Measurements from ENCODE around the gene WDR19. TPM values are rescaled to one million over a fixed set of nuclear protein-coding genes. Genes with fewer than 3 reads are reported as not detected.

The WDR19 gene
- total and polyA plus RNA-seq, 2 of the 4 experiments (the other 2 are of a cell fraction) = 16.0 to 22.6 TPM

DNA sequence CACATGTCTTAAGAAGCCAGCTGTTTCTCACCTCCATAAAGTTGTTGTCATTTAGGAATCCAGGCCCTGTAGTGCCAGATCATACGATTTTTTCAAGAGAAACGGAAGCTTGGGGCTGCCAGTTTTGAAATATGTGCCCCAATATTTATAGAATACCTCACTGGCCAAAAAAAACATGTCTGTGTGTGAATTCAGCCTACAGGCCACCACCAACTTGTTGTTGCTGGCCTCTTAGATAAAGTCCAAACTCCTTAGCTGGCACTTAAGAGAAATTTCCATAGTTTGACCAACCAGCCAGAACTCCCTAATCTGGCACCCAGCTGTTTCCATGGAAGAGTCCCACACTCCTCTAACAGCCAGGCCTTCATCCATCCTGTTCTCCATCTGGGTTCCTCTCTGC is 74.1 kb downstream of the WDR19 start:
- peak overlapping the region; percentile 64 for H2BK20ac ChIP-seq (ENCODE audit: low read depth, low read length)
- H2BK15ac ChIP-seq (ENCODE audit: low read depth, low read length) = peak overlapping the region; percentile 89; the same call in 2 of the 3 replicates
- H3K4me3 ChIP-seq (ENCODE audit: insufficient read depth, low read depth, low read length) = no peak overlapping the region
- H3K4me1 ChIP-seq (ENCODE audit: control insufficient read depth, insufficient read depth, low read length) = no peaks in the 10 kb centered on the region; the same call in 1 of the 2 replicates
- no TSS peak for BruUV-seq (replicated peaks)
- H3K23ac ChIP-seq (ENCODE audit: low read depth, low read length) = peak overlapping the region; percentile 65; the same call in 1 of the 2 replicates
- no peak for DNase-seq
- ChIA-PET CTCF (no interaction called here), POLR2A (ENCODE audit: unreplicated experiment) (no interaction called here)
- no peaks in the 10 kb centered on the region for H3K9me3 ChIP-seq (ENCODE audit: control insufficient read depth, insufficient read depth, low read length)
- no peak overlapping the region for H3K18ac ChIP-seq (ENCODE audit: low read depth, low read length)
- H3K9me1 ChIP-seq (ENCODE audit: insufficient read depth, low read length) = 0 out of 2 replicates have a peak, but pooled peaks cover 4% of the 10 kb centered on the region
- no CpG with 5 or more reads among the region's 2 CpGs for WGBS, 2 experiments (ENCODE audit: extremely low coverage in 2 of 2, insufficient read length in 1 of 2)
- H3K27ac ChIP-seq (ENCODE audit: insufficient read depth, low read length) = no peak overlapping the region
- no peaks in the 10 kb centered on the region for H3K36me3 ChIP-seq (ENCODE audit: control insufficient read depth, insufficient read depth, low read length)
- H3K9ac ChIP-seq (ENCODE audit: low read depth, low read length) = no peak overlapping the region
- H4K91ac ChIP-seq (ENCODE audit: insufficient read depth, low read depth, low read length) = peak overlapping the region; percentile 47; the same call in 1 of the 2 replicates
- no peak overlapping the region for H3K56ac ChIP-seq (ENCODE audit: extremely low read depth, insufficient read depth, low read length)
- no peak overlapping the region for H4K5ac ChIP-seq (ENCODE audit: low read depth, low read length)
- in situ Hi-C loops (cut with MboI; ENCODE audit: low sequenced_read_pairs) (no loop called here), intact Hi-C loops (cut with micrococcal nuclease) (no loop called here), dilution Hi-C loops (cut with HindIII; ENCODE audit: low sequenced_read_pairs, unreplicated experiment) (no loop called here)
- TF ChIP-seq POLR2A (IDR thresholded peaks at IDR 0.05; ENCODE audit: low read depth, low read length) = no peak
- no peak for TF ChIP-seq ELK1 (IDR thresholded peaks at IDR 0.05; ENCODE audit: borderline replicate concordance, low read depth, low read length)
- TF ChIP-seq USF2 (IDR thresholded peaks at IDR 0.05; ENCODE audit: low read depth, low read length) = no peak
- TF ChIP-seq NFE2L2 (IDR thresholded peaks at IDR 0.05; ENCODE audit: low read depth, low read length) = no peak
- no peak for TF ChIP-seq CTCF (conservative IDR thresholded peaks at IDR 0.05; ENCODE audit: low read depth, low read length)
- TF ChIP-seq CHD1 (IDR thresholded peaks at IDR 0.05; ENCODE audit: low read depth, low read length) = no peak
- no peak for TF ChIP-seq RAD21 (IDR thresholded peaks at IDR 0.05; ENCODE audit: low read length)
- no peak for TF ChIP-seq BHLHE40 (IDR thresholded peaks at IDR 0.05; ENCODE audit: low read depth, low read length)
- no peak for TF ChIP-seq MXI1 (IDR thresholded peaks at IDR 0.05; ENCODE audit: borderline replicate concordance, low read depth, low read length)
- TF ChIP-seq MAFK (IDR thresholded peaks at IDR 0.05; ENCODE audit: low read depth, low read length) = no peak
- TF ChIP-seq FOS (IDR thresholded peaks at IDR 0.05; ENCODE audit: low read depth, low read length) = no peak
- no peak for TF ChIP-seq SMC3 (IDR thresholded peaks at IDR 0.05; ENCODE audit: low read depth, low read length)
- no peak for TF ChIP-seq RFX5 (IDR thresholded peaks at IDR 0.05; ENCODE audit: low read depth, low read length)
- no peak for TF ChIP-seq MAZ (IDR thresholded peaks at IDR 0.05; ENCODE audit: borderline replicate concordance, low read depth, low read length)
- no peak for TF ChIP-seq CEBPB (IDR thresholded peaks at IDR 0.05; ENCODE audit: low read depth, low read length)
- TF ChIP-seq RCOR1 (IDR thresholded peaks at IDR 0.05; ENCODE audit: insufficient replicate concordance, low read length) = no peak
- peak overlapping the region; percentile 72 for H3K4ac ChIP-seq (ENCODE audit: low read depth, low read length)
- no peak overlapping the region for H2BK5ac ChIP-seq (ENCODE audit: low read depth, low read length, poor library complexity, severe bottlenecking)
- peak overlapping the region; percentile 69 for H2BK120ac ChIP-seq (ENCODE audit: low read depth, low read length)
- peak overlapping the region; percentile 47 for H2AFZ ChIP-seq (replicated peaks; ENCODE audit: low read length, poor library complexity)
- no peaks in the 10 kb centered on the region for H3K27me3 ChIP-seq (ENCODE audit: control insufficient read depth, insufficient read depth, low read length)
- peak overlapping the region; percentile 64 for H2AK5ac ChIP-seq (ENCODE audit: low read depth, low read length)
- no peaks in the 10 kb centered on the region for H4K20me1 ChIP-seq (ENCODE audit: insufficient read depth, low read length)
- H4K8ac ChIP-seq (ENCODE audit: low read depth in 2 of 2, low read length in 2 of 2) = peak overlapping the region in 1 of 2 experiments; percentile 48; a peak in 2 of 4 replicates
- no peak overlapping the region for H3K4me2 ChIP-seq (ENCODE audit: low read depth, low read length)
- no peak overlapping the region for H2AK9ac ChIP-seq (replicated peaks; ENCODE audit: low read depth, low read length, poor library complexity)
- H3K14ac ChIP-seq (replicated peaks; ENCODE audit: low read depth, low read length) = peak overlapping the region; percentile 73; the same call in 1 of the 2 replicates
- ATAC-seq (ENCODE audit: low read depth) = no peak
- H3K79me1 ChIP-seq (ENCODE audit: low read depth in 1 of 2, low read length in 2 of 2) = no peaks in the 10 kb centered on the region

Data from IMR-90 (cell line).